Measurements from ENCODE around the gene KIRREL1.

DNA sequence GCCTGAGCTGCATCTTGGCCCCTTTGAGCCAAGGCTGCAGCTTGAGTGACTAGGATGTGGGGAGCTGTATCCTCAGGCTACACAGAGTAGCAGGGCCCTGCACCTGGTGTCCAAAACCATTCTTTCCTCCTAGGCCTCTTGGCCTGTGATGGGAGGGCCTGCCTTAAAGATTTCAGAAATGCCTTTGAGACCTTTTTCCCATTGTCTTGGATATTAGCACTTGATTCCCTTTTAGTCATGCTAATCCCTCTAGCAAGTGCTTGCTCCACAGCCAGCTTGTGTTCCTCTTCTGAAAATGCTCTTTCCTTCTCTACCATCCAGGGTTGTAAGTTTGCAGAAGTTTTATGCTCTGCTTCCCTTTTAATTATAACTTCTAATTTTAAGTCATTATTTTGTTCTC, 21.7 kb upstream of the KIRREL1 start:
- TF ChIP-seq, protein P1, sequence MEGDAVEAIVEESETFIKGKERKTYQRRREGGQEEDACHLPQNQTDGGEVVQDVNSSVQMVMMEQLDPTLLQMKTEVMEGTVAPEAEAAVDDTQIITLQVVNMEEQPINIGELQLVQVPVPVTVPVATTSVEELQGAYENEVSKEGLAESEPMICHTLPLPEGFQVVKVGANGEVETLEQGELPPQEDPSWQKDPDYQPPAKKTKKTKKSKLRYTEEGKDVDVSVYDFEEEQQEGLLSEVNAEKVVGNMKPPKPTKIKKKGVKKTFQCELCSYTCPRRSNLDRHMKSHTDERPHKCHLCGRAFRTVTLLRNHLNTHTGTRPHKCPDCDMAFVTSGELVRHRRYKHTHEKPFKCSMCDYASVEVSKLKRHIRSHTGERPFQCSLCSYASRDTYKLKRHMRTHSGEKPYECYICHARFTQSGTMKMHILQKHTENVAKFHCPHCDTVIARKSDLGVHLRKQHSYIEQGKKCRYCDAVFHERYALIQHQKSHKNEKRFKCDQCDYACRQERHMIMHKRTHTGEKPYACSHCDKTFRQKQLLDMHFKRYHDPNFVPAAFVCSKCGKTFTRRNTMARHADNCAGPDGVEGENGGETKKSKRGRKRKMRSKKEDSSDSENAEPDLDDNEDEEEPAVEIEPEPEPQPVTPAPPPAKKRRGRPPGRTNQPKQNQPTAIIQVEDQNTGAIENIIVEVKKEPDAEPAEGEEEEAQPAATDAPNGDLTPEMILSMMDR (IDR thresholded peaks at IDR 0.05), result no peak
- TF ChIP-seq, protein P2, sequence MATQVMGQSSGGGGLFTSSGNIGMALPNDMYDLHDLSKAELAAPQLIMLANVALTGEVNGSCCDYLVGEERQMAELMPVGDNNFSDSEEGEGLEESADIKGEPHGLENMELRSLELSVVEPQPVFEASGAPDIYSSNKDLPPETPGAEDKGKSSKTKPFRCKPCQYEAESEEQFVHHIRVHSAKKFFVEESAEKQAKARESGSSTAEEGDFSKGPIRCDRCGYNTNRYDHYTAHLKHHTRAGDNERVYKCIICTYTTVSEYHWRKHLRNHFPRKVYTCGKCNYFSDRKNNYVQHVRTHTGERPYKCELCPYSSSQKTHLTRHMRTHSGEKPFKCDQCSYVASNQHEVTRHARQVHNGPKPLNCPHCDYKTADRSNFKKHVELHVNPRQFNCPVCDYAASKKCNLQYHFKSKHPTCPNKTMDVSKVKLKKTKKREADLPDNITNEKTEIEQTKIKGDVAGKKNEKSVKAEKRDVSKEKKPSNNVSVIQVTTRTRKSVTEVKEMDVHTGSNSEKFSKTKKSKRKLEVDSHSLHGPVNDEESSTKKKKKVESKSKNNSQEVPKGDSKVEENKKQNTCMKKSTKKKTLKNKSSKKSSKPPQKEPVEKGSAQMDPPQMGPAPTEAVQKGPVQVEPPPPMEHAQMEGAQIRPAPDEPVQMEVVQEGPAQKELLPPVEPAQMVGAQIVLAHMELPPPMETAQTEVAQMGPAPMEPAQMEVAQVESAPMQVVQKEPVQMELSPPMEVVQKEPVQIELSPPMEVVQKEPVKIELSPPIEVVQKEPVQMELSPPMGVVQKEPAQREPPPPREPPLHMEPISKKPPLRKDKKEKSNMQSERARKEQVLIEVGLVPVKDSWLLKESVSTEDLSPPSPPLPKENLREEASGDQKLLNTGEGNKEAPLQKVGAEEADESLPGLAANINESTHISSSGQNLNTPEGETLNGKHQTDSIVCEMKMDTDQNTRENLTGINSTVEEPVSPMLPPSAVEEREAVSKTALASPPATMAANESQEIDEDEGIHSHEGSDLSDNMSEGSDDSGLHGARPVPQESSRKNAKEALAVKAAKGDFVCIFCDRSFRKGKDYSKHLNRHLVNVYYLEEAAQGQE (IDR thresholded peaks at IDR 0.05; ENCODE audit: insufficient read depth in 1 of 2, low read depth in 2 of 2, low read length in 1 of 2), result no peak

Data from Panc1 (cell line).